ENCODE results near the gene AHSA1. TPM values are rescaled to one million over a fixed set of nuclear protein-coding genes. Genes with fewer than 3 reads are reported as not detected.

AHSA1 gene
- total RNA-seq, 1 experiment from 2014 or later = 190 TPM

DNA sequence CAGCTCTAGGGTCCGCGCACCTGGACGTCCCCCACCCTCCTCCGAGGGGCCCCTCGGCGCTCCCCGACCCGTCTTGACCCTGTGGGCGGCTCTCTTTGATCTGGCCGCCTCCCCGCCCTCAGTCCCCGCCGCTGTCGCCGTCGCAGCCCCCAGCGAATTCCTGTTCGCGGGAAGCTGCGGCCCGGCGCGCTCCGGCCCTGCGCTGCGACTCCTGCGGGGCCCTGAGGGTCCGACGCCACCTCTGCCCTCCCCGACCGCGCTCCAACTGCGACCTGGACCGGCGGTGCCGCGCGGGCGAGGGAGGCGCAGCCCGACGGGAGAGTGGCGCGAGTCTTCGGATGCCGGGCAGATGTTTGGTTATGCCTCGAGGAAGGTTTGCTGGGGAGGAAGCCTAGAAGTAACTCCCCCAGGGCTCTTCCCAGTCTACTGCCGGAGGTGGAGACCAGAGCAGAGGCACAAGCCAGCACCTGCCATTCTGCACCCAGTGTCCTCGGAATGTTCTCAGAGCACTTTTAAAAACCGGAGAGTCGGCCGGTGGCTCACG is 41.2 kb downstream of the AHSA1 start:
- Histone ChIP-seq H2AK5ac (ENCODE audit: insufficient read length, low read length) (no peak overlapping the region), H2AFZ (ENCODE audit: low read length) (no peak overlapping the region), H3K79me1 (ENCODE audit: insufficient read depth, low read depth, low read length, poor library complexity, severe bottlenecking) (no peaks in the 10 kb centered on the region), H3K4me1 (ENCODE audit: insufficient read depth, low read length) (no peaks in the 10 kb centered on the region), H3K4ac (ENCODE audit: low read depth, low read length) (no peak overlapping the region), H2BK120ac (ENCODE audit: low read depth, low read length, poor library complexity, severe bottlenecking) (no peak overlapping the region), H3K14ac (ENCODE audit: insufficient read depth, low read length) (no peak overlapping the region; the same call in 1 of the 2 replicates), H3K27ac (ENCODE audit: insufficient read length, low read depth, low read length) (no peak overlapping the region), H3K4me2 (ENCODE audit: insufficient read depth, insufficient read length, low read length) (peak overlapping the region; percentile 49), H2BK5ac (ENCODE audit: insufficient read length, low read length) (no peak overlapping the region), H4K91ac (ENCODE audit: insufficient read length, low read depth, low read length) (no peak overlapping the region), H3K27me3 (ENCODE audit: insufficient read depth, low read length) (peaks cover 21% of the 10 kb centered on the region), H3K56ac (ENCODE audit: insufficient read length, low read depth, low read length) (no peak overlapping the region), H3T11ph (ENCODE audit: low read length) (no peak overlapping the region), H3K79me2 (ENCODE audit: insufficient read depth, low read length) (no peaks in the 10 kb centered on the region), H4K20me1 (ENCODE audit: control insufficient read depth, insufficient read depth, insufficient read length) (no peaks in the 10 kb centered on the region), H2BK15ac (ENCODE audit: low read depth, low read length) (no peak overlapping the region), H4K8ac (replicated peaks; ENCODE audit: insufficient read length, low read depth, low read length) (no peak overlapping the region), H3K18ac (ENCODE audit: insufficient read length, low read depth, low read length) (no peak overlapping the region), H3K23ac (ENCODE audit: insufficient read length, low read depth, low read length) (no peak overlapping the region), H2BK12ac (ENCODE audit: insufficient read length, low read depth, low read length) (no peak overlapping the region), H3K9me3 (ENCODE audit: control insufficient read depth, low read depth, low read length) (no peaks in the 10 kb centered on the region), H2BK20ac (ENCODE audit: low read depth, low read length, poor library complexity, severe bottlenecking) (no peak overlapping the region), H4K5ac (ENCODE audit: insufficient read length, low read depth, low read length) (no peak overlapping the region), H3K9ac (ENCODE audit: extremely low read depth, insufficient read length, low read length) (no peak overlapping the region), H3K23me2 (ENCODE audit: insufficient read length, low read depth, low read length, poor library complexity, severe bottlenecking) (peaks cover 6% of the 10 kb centered on the region)
- H3K36me3 Mint-ChIP-seq (ENCODE audit: insufficient read depth in 1 of 3, low read depth in 3 of 3) = 0 out of 7 replicates have a peak, but pooled peaks cover 0 to 4% (median 3%) of the 10 kb centered on the region in 3 experiments
- TF ChIP-seq, protein P1, sequence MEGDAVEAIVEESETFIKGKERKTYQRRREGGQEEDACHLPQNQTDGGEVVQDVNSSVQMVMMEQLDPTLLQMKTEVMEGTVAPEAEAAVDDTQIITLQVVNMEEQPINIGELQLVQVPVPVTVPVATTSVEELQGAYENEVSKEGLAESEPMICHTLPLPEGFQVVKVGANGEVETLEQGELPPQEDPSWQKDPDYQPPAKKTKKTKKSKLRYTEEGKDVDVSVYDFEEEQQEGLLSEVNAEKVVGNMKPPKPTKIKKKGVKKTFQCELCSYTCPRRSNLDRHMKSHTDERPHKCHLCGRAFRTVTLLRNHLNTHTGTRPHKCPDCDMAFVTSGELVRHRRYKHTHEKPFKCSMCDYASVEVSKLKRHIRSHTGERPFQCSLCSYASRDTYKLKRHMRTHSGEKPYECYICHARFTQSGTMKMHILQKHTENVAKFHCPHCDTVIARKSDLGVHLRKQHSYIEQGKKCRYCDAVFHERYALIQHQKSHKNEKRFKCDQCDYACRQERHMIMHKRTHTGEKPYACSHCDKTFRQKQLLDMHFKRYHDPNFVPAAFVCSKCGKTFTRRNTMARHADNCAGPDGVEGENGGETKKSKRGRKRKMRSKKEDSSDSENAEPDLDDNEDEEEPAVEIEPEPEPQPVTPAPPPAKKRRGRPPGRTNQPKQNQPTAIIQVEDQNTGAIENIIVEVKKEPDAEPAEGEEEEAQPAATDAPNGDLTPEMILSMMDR (conservative IDR thresholded peaks at IDR 0.05) = no peak
- peaks cover 0 to 5% of the 10 kb centered on the region in 2 experiments; a peak in 2 of 5 replicates for H3K9me3 Mint-ChIP-seq
- H3K4me1 Mint-ChIP-seq = peaks cover 3% of the 10 kb centered on the region in 2 experiments; a peak in 3 of 4 replicates
- no CpG with 5 or more reads among the region's 53 CpGs for WGBS (ENCODE audit: extremely low coverage, insufficient read length, low lambda C conversion rate)
- peak; percentile 50 for DNase-seq
- peaks cover 64% of the 10 kb centered on the region for H3K27me3 Mint-ChIP-seq (ENCODE audit: low read depth)
- peak overlapping the region; percentile 57 to 80 for H3K4me3 Mint-ChIP-seq
- H3K27ac Mint-ChIP-seq = no peak overlapping the region
